NCI-H2107 treated with DMSO at 0.1 percent for 48 hours (cell line): Measurements from ENCODE around the gene CEMIP.

ENCODE experiments used
- DNase-seq: peaks from one replicate; lab custom pipeline; 2025; ENCODE audit not compliant: unreplicated experiment; lab: John Stamatoyannopoulos, UW

The CEMIP gene

DNA sequence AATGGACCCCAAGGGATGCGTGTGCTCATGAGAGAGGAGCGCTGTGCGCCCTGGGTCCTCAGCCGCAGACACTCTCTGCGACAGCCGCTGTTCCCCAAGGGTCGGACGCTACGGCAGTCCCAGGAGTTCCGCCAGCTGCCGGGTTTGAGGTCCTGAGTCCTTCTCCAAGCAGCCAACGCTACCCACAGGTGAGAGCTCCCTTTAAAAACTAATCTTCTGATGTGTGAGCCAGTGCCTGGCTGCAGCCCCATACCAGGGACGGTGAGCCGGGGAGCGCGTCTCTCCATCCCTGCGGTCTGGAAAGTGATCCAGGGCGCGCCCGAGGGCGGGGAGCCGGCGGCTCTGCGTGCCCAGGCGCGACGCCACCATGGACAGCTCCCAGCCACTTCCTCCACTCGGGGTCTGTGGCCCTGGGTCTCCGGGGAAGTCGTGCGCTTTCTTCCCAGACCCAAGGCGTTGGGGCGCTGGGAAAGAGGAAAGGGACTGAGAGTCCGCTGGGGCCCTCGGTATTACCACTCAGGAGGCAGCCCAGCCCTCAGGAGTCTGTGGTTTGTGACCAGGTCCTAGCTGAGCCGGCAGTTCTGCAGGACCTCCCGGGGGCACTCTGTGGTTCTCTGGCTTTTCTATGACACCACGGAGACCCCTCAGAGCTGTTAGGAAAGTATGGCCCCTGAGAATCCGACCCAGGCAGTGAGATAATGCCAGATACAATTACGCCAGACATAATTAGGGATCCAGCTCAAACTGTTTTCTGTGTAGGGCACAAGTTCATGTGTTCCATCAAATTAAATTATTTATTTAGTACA lies 1.4 kb downstream of the CEMIP start:
- DNase-seq: no peak

DNA sequence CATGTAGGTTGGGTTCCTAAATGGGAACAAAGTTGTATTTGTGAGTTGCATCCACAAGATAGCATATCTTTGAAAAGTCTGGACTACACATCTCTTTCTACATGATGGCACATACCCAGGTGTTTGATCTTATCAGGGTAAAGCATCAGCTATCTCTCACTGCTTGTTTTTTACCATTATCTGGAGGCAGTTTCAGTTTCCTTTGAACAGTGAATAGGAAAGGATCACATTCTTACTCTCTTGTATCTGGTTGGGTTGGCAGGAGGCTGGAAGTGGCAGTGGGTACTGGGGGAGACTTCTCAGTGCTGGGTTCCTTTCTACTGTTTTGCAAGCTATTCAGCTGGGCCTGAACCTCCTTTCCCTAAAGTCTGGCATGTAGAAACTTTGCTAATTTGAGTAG lies 4.1 kb downstream of the CEMIP start:
- no peak for DNase-seq

DNA sequence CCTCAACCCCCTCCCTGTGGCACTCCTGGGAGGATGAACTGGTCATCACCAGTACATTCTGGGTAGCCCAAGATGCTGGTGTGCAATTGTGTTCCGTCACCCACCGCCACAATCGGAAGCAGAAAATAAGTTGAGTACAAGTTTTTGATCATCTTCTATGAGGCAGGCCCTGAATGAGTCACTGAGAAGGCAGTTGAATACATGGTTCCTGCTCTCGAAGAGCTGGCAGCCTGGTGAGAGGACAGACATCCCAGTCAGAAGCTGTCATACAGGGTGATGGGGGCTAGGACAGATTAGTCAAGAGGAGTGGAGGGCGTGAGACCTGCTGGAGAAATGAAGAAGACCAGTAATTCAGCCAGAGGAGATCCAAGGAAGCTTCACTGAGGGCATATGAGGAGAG lies 6.2 kb downstream of the CEMIP start:
- DNase-seq: no peak

DNA sequence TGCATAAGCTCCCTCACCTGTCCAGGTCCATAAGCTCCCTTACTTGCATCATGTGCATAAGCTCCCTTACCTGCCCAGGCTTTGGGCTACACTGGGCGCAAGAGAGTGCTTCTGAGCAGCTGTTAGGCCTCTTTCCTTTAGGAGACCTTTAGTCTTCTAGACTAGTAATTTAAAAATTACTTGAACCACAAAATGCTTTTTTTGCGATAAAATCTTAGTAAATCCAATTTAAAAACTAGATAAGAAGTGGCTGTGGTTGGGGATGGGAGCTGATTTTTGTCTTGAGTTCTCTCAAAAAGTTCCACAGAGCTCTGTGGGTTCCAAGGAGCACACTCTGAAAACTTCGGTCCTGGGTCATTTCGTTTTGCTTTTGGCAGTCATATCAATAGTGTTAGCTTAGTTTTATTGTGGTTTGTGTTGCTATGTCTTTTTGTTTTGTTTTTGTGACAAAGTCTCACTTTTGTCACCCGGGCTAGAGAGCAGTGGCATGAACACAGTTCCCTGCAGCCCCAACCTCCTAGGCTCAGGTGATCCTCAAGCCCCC lies 6.7 kb downstream of the CEMIP start:
- no peak for DNase-seq

DNA sequence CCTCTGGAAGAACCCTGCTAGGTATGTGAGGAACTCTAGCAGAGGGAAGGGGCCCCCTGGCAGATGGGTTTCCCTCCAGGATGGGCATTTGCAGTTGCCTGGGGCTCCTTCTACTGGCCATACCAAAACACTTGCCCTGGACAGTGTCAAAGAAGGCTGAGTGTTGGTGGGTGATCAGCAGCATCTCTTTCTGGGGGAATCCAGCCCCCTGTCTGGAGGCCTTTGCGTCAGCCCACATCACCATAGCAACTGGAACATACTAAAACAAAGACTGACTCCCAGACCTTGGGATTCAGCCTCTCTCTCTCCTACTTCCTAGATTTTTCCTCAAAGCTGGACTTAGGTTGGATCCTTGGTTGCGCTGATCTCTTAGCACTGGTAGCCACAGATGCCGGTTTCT lies 8.1 kb downstream of the CEMIP start:
- no peak for DNase-seq

DNA sequence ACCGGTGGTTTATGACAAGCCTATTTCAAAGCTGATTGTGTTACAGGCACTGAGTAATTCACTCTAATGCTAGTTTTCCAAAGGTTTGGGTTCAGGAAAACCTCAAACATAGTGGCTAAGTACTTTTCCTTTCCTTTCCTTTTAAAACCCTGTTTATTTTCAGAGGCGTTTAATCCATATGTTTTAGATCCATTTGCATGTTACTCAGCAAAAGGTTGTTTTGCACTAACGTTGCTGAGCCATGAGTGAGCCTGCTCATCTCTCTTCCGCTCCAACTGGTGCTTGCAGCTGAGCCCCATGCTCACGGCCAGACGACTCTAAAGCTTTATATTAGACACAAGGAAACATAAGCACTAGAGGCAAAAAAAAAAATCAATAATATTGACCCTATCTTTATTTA lies 9.4 kb downstream of the CEMIP start:
- DNase-seq: no peak

DNA sequence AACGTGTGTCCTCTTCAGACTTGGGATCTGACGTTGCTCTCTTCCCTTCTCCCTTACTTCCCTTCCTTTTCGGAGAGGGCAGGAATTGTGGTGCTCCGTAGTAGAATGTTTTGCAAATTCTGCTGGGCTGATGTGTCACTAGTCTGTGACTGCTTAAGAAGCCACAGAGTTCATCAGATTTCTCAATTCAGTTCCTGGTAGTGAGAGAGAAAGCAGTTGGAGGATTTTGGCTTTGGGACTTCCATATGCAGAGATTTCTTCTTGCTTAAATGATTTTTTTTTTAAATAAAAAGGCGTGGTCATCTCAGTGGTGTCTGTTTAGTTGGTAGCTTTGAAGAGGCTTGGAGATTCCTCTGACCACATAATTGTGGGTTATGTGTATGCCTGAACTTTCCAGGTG lies 10.1 kb downstream of the CEMIP start:
- no peak for DNase-seq

DNA sequence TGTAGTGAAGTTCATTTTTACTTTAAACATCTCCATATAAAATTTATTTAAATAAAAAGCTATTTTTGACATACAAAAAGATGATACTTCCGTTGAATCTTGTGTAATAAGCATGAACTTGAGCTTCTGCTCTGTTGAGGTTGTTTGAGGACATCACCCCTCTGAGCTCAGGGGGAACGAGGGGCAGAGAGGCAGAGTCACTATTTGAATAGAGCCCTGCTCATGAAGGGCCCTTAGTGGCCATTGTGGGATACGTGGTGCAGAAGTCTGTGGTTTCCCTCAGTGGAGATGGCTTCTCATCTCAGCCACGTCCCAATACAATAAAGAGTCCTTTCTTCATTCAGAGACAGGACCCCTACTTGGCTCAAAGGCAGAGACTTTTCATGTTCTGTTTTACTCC lies 10.6 kb downstream of the CEMIP start:
- DNase-seq: peak; percentile 20

DNA sequence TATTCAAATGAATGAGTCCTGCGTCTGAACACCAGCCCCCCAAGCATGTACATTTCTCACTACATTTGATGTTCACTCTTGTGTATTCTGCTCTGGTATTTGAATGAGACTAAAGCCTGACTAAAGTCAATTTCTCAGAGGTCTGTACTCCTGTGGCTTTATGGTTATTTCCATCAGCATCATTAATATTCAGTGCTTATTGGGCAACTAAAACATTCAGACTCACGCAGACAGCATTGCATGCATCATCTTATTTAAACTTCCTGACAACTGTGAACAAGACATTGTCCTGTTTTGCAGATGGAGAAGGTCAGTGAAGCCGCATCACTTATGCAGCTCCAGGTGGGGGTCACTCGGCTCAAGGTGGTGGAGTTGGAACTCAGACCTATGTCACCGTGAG lies 11.1 kb downstream of the CEMIP start:
- no peak for DNase-seq

DNA sequence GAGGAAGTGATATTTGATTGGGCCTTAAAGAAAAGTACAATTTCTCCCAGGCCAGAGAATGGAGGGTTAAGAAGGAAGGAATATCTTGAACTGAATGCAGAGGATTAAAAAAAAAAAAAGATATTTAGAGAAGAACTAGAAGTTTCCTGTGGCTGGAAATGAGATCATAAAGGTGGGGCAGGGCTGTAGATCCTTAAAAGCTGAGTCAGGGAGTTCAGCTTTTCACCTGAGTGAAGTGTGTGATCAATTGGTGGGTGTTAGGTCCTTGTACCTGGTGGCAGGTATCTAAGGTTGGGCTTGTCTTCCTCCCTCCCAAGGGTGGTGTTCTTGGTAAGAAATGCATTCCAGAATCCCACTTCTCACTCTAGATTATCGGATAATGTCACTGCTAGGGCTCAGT lies 11.8 kb downstream of the CEMIP start:
- DNase-seq: no peak

DNA sequence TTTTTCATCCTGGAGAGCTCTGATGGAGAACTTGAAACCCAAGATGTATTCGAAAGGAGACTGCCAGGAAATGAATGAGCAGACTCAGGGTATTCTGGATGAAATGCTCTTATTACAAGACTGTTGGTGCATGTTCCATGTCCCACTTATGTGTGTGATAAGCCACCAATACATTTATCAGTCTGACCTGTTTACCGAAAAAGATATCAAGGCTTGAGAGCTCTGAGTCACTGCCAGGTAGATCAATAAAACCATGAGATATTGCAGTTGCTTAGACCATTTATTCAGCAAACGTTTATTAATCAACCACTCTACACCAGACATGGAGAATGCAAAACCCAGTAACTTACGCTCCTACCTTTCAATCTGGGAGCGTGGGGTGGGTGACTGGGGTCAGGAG lies 17.2 kb downstream of the CEMIP start:
- no peak for DNase-seq

DNA sequence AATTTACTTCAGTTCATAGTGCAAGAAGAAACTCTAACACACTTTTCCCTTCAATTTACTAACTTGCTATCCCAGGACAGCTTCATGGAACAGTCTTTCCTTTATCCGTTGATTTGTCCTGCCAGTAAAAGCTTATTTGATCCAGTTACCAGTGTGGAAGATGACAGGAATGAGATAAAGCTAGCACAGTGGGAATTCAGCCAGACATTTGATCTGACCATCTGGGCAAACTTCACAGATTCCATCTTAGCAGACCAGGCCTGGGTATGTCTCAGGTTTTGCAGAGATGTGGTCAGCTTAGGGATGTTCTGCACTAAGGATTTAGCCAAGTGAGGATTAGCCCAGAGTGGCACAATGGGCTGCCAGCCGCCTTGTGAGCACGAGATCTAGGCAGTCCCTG lies 19.7 kb downstream of the CEMIP start:
- DNase-seq: no peak

DNA sequence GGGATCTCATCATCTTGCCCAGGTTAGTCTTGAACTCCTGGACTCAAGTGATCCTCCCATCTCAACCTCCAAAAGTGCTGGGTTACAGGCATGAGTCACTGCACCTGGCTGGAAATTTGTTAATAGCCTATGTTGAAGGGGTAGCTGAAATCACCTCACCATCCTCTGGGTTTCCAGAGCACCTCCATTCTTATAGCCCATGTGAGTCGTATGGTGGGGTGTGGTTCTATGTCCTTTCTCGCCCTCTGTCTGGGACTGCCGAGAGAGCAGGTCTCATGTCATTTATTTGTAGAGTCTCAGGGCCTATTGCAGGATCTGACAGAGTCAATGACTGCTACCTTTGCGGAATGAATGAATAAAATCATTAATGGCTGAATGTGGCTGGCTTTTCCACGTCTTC lies 20.9 kb downstream of the CEMIP start:
- no peak for DNase-seq

DNA sequence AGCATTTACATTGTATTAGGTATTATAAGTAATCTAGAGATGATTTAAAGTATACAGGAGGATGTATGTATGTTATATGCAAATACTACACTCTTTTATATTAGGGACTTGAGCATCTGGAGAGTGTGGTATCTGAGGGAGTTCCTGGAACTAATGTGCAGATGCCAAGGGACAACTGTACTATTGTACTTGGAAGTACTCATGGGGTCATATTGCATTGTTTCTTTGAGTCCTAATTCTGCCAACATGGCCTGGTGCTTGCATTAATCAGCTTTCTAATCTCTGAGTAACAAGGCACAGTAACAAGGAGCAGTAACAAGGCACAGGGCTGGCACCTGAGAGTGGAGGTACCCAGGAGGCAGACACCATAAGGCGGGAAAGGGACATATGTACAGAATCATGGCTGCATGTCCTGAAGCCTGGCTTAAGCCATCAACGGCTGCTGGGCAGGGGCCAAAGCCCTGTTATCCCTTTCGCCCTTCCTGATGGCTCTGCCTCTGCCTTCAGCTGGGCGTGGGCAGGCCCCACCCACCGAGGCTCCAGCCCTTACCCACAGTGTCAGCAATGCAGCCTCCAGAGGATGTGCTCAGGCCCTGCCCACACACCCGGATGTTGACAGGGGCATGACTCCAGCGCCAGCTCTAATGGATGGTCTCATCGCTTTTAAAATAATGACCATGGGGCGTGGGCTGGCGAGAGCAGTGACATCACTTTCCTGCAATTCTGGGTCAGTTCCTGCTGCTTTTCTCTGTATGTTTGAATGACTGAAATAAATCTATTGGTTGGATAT lies 22.9 kb downstream of the CEMIP start:
- no peak for DNase-seq

DNA sequence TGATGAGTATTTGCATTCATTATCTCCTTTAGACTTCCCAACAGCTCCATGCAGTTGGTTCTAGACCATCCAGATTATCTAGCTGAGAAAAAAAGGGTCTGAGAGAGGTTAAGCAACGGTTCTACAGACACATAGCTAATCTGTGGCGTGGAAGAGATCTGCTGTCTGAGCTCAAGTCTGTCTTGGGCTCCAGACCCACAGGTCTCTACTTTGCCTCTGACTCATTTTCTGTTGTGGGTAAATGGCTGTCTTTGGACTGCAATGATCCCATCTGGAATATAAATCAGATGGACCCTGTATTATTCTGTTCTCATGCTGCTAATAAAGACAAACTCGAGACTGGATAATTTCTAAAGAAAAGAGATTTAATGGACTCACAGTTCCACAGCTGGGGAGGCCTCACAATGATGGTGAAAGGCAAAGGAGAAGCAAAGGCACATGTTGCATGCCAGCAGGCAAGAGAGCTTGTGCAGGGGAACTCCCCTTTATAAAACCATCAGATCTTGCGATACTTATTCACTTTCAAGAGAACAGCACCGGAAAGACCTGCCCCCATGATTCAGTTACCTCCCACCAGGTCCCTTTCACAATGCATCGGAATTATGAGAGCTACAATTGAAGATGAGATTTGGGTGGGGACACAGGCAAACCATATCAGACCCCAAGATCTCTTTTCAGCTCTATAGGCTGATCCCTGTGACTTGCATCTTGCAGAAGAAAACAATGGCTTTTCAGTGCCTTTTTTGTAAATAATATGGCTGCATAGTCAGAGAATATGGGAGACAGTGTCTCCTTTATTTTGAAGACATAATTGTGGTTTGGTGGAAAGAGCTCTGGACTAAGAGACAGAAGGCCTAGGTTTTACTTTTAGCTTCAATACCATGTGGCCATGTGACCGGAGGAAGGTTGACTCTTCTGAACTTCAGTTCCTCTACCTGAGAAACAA lies 24.7 kb downstream of the CEMIP start:
- no peak for DNase-seq

DNA sequence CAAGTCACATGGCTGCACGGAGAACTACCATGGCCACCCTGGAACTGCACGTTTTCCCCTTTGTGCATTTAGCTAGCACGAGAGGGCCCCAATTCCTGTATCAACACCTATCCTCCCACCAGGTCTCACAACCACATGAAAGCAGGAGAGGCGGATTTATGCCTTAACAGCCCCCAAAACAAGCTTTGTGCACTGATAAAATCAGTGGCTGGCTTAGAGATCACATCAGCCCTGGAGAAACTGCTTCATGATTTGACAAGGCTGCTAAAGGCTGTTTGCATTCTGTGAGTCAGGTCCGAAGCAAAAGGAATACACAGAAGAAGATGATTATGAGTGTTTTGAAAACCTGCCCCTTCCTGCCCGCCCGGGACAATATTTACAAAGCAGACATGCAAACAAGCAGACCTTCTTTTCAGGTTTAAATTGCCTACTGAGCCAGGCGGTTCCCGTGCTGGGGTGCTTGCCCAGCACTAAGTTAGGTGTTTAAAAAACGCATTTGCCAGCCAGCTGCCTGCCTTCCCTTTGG lies 25.9 kb downstream of the CEMIP start:
- no peak for DNase-seq

DNA sequence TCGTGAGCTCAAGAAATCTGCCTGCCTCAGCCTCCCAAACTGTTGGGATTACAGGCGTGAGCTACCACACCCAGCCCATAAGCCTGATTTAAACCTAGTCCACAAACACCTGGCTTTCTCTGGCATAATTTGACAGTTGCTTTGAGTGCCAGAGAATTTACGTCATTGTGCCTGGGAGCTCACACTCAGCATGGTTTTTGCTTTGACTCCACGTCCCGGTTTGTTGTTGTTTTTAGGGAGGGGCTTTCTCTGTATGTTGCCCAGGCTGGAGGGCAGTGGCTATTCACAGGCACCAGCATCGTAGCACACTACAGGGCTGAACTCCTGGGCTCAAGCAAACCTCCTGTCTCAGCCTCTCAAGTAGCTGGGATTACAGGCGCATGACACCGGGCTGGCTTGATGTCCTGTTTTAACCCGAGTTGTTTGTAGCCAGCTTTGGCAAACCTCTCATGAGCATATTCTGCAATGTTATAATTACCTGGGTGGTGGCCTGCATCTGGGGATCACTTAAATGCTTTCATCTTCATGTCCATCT lies 32.7 kb downstream of the CEMIP start:
- DNase-seq: no peak

DNA sequence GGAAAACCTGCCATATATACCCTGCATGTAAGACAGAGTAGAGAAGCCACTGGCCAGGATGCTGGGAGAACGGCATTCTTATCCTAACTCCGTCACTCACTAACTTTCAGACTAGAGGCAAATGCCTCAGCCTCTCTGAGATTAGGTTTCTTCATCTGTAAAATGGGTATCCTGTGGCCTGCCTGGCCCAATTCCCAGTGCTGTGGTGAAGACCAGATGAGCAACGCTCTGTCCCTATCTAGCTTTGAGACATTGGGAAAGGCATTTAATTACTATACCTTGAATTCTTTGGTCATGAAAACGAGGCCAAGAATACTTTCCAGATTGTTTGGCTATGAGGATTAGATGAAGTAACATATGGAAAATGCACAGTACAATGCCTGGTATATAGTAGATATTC lies 35.9 kb downstream of the CEMIP start:
- no peak for DNase-seq

DNA sequence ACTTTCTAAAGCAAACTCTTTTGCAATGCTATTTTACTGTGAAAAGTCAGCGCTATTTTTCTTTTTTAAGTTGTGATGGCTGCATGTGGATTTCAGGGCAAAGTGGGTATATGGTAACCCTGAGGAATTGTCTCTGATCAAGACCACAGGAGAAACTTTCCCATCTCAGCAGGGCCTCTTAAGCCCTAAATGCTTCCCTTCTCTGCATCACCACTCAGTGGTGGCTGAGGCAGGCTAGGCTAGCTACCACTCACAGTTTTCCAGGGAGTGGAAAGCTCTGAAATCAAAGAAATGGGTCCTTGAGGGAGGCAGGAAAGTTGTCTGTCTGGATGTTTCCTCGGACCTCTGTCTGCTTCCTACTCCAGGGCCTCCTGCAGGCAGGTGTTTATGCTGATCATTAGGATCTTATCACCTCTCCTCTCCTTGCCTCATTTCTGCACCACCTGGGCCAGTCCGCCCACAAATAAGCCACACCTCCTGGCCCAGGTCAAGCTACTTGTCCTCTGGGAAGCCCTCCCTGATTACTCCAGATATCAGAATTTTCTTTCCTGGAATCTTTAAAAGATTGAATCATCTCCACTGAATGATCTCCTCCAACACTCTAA lies 37.0 kb downstream of the CEMIP start:
- DNase-seq: no peak

DNA sequence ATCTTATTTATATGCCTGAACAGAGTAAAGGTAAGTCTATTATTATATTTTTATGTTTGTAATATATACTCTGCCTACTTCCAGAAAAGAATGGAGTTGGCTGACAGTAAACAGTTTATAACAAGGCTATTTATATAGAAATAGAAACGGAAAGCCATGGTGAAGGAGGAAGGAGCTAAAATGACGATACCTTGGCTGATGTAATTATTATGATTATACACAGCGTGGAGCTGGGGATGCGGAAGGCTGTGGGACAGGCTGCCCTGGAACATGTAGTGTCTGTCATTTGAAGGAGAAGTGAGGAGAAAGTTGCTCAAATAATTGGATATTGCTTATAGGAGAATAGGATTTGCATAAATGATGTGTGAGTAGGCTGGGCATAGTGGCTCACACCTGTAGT lies 37.8 kb downstream of the CEMIP start:
- no peak for DNase-seq
